HG02763 (cell line): Measurements from ENCODE around the gene PRDX6.
"Not testable (repeated sequence)": the region's sequence is repeated elsewhere in the genome, so short reads cannot be mapped to it uniquely, and the experiment has no call there.

ENCODE experiments used
- ATAC-seq: cut with Tn5 transposase; IDR thresholded peaks from one replicate; pipeline ENCODE4 v1.9.1; 2021; ENCODE audit warnings: mild to moderate bottlenecking, moderate library complexity; ENCODE audit not compliant: unreplicated experiment

The PRDX6 gene, protein sequence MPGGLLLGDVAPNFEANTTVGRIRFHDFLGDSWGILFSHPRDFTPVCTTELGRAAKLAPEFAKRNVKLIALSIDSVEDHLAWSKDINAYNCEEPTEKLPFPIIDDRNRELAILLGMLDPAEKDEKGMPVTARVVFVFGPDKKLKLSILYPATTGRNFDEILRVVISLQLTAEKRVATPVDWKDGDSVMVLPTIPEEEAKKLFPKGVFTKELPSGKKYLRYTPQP

DNA sequence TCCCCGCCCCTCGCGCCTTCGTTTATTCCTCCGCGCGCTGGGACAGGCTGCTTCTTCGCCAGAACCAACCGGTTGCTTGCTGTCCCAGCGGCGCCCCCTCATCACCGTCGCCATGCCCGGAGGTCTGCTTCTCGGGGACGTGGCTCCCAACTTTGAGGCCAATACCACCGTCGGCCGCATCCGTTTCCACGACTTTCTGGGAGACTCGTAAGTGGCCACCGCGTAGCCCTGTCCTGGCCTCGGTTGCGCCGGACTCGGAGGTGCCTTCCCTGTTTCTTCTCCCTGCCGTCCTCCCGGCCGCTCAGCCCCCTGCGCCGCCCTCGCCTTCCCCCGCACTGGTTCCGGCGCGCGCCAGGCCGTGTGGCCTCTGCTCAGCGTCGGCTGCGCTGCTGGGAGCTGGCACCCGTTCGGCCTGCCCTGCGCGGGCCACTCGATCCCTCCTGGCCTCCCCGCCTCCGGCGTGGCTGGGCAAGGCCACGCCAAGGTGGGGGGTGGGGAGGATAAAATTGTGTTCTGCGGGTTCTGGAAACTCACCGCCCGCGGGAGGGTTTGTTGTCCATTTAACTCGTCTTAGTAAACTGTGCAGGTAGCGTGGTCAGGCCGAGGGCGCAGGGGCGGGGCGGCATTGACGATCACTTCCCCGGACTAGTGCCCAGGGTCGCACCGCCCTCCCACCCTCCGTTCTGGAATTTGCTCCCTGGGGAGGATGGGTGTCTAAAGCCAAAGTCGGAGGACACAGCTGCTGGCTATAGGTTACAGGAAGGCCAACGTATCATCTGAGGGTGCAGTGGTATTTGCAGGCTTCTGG, at the start of gene PRDX6:
Gene PRDX6, plus strand, starts transcription at position 50 of the 808 bp plus-strand sequence. Its CDS starts 63 bp downstream, at position 113.
- ATAC-seq: peak; percentile 45

DNA sequence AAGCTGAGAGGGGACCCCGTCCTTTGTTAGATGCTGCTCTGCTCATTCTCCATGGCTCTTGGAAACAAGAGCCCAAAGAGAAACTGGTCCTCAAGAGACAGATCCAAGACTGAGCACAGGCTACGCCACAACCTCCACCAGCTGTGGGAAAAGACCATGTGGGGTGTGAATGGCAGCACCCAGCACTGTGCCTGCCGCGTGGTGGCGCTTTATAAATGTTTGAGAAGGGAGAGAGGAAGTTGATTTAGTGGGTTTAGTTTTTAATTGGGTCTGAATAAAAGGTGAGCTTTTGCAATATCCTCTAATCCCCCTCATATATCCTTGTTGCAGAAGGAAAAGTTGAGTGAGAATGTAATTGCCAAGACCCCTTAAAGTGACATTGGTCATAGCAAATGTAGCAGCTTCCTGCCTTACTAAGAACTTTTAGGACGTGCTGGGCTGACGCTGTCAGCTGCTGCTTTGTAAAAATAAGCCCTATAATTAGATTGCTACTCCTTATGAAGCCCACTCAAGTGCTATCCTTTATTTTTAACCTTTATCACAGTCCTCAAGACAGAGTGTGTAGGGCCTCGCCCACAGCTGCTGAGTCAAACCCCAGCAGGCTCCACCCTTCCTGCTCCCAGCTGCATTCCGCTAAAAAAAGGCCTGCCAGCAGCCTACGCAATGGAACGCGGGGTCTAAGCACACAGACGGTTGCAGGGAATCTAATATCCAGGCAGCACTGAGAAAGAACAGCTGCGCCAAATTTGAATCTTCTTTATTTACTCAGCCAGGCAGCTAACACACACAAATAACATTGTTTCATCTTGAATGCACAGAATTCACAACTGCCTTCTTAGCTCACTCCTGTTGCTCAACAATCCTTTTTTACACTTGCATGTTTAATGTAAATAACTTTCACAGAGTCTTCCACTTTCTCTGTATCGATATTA, 47.4 kb upstream of the PRDX6 start:
- ATAC-seq: peak; percentile 56

DNA sequence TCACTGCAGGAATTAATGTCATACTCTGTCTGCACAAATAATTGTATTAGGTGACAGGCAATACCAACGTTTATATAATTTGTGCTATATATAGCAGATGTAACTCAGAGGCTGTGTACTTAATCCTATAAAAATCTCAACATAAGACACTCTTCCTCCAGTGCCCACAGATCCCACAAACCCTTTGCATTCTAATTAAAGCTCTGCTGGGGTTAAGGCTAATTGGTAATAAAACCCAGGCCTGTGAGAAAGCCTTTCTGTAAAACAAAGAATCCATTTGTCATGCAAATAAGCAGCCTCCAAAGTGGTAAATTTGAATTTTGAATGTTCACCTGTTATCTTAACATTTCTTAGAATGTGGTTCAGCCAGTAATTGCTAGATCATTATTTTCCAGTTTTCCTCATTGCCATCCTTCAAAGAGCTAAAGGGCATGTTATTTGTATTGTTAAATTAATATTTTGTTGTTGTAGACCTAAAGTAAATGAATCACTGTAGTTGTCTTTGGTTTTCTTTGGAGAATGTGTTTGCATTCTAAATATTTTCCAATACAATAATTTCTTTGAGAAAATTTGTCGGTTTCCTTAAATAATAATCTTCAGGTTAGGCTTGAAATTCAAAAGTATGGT, 46.3 kb upstream of the PRDX6 start:
- no peak for ATAC-seq

DNA sequence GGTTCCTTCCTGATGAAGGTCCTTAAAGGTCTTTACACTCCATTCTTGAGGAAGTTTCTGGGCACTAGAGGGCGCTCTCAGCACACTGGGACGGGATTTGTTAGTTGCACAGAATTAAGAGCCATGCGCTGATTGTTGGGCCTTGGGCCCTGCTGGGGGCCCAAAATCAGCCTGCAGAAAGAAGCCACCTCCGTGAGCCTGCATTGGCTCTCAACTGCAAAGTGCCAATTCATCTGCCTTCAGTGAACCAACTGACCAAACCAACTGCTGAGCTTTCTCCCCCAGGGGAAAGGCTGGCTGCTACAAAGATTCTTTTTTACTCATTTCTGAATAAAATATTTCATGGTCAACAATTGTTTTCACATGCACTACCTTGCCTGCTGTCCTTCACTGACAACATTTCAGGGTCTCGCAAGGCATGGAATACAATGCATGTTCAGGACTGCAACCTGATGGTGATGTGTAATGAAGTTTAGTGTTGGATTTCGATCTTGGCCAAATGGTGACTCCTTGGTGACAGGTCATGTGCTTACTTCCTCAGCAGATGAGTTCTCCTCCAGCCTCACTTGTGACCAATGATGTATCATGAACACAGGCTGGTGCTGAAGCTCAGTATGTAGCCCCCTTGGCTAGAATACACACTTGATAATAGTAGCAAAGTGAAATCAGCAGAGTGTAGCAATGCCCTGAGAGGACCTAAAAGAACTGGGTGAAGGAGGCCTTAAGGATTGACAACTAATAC, 45.7 kb upstream of the PRDX6 start:
- peak; percentile 52 for ATAC-seq

DNA sequence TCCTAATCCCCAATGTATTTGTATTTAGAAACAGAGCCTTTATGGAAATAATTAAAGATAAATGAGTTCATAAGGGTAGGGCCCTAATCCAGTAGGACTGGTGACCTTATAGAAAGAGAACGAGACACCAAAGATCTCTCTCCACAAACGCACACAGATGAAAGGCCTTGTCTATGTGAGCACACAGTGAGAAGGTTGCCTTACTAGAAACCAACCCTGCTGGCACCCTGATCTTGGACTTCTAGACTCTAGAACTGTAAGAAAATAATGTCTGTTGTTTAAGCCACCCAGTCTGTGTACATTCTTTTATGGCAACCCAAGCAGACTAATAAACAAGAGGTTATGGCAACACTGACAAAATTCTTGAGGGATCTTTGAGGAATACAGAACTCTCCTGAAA, 44.8 kb upstream of the PRDX6 start:
- no peak for ATAC-seq

DNA sequence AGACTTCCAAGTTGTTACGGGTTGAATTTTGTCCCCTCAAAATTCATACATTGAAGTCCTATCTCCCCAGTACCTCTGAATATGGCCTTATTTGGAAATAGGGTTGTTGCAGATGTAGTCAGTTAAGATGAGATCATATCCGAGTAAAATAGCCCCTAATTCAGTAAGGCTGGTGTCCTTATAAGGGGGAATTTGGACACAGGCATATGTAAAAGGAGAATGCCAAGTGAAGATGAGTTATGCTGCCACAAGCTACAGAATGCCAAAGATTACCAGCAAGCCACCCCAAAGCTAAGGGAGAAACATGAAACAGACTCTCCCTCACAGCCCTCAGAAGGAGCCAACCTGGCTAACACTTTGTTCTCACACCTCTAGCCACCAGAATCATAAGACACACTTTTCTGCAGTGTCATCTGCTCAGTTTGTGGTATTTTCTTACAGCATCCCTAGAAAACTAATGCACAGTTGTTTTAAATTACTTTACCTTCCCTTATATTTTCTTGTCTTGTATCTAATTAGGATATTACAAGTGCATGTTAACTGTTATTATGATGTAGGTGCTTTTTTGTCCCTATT, 43.3 kb upstream of the PRDX6 start:
- ATAC-seq: no peak

DNA sequence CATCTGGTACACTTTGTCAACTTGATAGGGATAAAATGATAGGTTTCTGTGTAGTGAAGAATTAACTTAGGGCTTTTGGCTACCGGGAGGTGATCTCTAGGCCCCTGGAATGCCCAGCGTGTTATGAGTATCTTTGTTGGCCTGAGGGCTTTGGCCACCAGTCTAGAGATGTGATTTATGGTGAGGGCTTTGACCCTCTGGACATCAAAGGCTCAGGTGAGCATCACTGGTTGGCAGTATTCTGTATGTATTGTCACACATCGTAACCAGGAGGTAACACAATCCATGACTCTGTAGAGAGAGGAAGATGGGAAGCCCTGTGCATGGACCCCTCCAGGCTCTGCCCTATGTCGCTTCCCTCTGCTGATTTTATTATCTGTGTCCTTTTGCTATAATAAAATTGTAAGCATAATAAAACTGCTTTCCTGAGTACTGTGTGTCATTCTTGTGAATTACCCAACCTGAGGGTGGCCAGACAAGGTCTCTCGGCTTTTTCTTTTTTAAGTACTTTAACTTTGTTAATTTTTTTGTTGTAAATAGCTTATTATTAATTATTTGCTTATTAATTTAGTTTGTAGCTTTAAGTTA, 40.2 kb upstream of the PRDX6 start:
- no peak for ATAC-seq

DNA sequence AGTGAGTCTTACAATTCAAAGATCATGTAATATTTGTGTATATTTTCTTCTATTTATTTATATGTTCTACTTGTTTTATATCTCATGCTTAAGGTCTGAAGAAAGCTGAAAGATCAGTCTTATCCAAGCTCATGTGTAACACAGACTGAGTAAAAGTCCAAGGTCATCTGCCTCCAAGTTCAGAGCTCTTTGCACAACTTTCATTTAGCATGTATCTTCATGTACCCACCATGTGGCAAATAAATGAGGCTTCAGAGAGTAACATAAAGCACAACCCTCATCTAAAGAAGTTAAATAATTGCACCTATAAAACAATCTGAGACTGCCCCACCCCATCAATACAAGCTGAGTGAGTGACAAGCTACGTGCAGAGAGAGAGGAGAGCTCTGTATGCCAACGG, 38.5 kb upstream of the PRDX6 start:
- ATAC-seq: no peak

DNA sequence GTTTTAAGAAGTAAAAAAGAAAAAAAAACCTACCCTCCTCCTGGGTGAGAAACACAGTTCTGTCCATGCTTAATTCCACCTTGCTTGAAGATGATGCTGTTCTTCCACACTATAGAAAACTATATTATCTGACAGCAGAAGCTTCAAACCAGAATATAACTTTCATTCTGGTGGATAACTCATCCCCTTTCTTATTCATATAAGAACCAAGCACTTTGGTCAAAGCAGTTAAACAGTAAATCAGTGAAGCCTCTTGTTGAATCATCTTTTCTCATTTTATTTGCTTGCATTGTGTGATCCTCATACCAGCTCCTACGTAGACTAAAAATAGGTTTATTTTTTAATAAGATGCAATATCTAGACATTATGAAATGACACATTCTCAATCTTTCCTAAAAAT, 36.7 kb upstream of the PRDX6 start:
- no peak for ATAC-seq

DNA sequence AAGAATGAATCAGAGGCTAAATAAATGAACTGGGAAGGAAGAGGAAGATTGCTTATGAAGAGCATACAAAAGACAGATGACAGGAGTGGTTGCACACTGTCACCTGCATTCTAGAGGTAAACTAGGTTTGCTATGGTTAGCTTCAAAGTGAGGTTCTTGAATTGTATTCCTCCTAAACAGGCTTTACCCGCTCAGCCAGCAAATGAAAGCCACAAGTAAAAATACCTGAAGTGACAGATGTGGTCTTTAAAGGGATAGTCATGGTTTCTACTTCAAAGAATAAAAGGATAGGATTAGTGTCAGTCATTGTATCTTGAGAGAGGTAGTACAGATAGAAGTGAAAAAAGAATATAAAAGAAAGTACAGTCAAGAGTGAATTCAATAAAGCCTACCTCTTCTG, 32.4 kb upstream of the PRDX6 start:
- no peak for ATAC-seq

DNA sequence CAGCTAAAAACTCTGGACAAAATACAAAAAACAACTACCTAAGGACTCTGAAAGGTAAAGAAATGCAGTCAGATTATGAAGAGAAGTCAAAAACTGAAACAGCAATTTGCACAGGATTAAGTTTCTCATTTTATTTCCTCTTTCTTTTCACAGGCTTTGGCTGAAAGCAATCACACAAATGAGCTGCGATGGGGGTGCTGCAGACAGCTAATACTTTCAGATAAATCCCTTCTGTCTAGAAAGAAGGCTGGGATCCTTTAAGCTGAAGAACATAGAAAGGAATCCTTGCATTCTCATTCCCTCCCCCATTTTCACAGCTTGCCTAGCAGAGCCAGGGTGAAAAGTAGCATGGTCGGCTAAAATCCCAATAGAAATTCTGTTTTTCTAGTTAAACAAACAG, 32.0 kb upstream of the PRDX6 start:
- no peak for ATAC-seq

DNA sequence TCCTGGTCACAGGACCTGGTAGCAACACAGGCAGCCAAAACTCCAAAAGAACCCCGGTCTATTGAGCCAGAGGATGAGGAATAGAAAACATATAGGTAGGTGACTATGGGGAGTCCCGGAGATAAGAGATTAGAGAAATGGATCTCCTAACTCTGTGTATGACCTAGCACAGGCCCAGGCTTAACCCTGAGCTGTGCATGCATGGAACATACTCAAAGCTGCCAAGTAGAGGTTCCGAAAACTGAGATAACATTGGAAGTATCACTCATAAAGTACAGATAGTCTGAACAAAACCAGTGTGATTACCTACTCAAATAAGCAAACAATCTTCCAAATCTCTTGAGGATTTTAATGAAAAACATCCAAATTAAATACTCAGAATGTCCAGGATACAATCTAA, 31.5 kb upstream of the PRDX6 start:
- ATAC-seq: no peak

DNA sequence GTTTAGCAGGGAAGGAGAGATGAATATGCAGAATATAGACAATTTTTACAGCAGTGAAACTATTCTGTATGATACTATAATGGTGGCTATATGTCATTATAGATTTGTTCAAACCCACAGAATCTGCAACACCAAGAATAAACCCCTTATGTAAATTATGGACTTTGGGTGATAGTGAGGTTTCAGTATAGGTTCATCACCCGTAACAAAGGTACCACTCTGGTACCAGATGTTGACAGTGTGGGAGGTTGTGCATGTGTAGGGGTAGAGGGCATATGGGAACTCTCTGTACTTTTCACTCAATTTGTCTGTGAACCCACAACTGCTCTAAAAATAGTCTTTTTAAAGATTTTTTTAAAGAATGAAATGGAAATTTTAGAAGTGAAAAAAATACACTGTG, 29.9 kb upstream of the PRDX6 start:
- no peak for ATAC-seq

DNA sequence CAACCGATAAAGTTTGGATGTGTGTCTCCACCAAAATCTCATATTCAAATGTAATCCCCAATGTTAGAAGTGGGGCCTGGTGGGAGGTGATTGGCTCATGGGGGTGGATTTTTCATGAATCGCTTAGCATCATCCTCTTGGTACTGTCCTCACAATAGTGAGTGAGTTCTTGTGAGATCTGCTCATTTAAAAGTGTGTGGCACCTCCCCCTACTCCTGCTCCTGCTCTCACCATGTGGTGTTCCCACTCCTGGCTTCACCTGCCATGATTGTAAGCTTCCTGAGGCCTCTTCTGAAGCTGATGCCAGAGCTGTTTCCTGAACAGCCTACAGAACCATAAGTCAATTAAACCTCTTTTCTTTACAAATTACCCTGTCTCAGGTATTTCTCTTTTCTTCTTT, 28.2 kb upstream of the PRDX6 start:
- no peak for ATAC-seq

DNA sequence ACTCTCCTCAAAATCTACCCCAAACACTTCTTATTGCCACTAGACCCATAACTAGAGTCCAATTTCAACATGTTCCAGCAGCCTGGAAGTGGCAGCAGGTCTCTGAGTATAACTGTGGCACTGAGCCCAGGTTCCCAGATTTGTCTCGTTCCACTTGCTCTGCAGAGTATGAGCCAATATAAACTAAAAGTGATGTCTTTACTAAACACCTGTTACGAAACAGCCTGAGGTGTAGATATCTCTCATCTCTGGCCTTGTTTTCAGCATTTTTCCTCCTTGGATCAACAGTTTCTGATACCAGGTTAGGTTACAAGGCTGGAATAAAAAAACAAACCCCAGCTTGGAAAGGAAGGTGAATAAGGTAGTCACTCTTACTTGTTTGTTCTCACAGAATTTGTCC, 25.2 kb upstream of the PRDX6 start:
- no peak for ATAC-seq

DNA sequence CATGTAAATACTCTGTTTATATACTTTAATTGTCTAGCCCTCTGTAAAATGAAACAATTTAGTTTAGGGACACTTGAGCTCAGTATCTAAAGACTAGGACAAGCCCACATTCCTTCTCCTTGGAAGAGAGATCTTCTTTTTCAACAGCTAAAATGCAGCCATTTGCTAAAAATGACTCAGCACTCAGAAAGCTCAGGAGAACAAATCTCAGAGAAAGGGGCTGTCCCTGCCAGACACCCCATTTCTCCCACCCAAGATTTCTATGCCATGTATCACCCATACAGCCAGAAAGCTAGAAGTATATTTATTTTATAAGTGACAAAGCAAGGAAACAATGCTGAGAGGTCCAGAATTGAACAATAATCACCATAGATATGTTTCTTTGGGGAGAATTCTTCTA, 23.2 kb upstream of the PRDX6 start:
- ATAC-seq: no peak

DNA sequence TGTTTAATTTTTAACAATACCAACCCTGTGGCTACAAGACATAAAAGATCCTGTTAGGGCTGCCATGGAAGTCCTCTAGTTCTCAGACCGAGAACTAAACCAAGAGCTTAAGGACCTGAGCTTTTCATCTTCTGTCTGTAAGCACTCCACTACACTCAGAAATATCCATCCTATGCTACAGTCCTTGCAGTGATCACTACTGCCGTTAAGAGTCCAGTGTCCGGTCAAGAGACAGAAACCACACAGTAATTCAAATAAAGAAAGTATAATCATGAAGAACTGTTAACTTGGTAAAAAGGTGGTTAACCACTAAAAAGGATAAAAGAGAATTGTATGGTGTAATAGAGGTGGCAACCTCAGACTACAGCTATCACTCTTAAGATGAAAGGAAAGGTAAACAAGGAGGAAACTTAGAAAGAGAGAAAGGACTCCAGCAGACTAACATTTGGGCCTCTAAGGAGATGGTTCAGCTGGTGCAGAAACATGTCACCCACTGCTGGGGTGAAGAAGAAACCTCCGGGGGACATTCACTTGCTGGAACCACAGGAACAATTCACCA, 22.1 kb upstream of the PRDX6 start:
- no peak for ATAC-seq

DNA sequence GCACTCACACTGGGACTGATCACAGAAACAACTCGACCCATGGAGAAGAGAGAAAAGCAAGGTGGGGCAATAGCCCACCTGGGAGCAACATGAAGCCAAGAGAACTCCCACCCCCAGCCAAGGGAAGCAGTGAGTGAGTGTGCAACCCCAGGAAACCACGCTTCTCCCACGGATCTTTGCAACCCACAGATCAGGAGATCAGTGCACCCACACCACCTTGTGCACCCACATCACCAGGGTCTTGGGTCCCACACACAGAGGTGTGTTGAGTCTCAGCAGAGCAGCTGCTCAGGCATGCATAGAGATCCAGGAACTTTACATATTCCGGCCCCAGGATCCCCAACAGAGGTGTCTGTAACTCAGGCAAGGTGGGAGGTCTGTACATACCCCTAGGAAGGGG, 17.2 kb upstream of the PRDX6 start:
- no peak for ATAC-seq

DNA sequence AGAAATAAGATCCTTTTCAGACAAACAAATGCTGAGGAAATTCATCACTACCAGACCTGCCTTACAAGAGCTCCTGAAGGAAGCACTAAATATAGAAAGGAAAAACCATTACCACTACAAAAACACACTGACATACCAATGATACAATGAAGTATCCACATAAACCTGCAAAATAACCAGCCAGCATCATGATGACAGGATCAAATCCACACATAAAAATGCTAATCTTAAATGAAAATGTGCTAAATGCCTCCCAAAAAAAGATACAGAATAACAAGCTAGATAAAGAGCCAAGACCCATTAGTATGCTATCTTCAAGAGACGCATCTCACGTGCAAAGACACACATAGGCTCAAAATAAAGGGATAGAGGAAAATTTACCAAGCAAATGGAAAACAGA, 14.5 kb upstream of the PRDX6 start:
- not testable (repeated sequence) for ATAC-seq
